ES-I3 (cell line): ENCODE results near the gene TP73.

Experiments used
- H3K36me3 ChIP-seq: 2 replicates; pipeline ENCODE4 v1.6.1; 2013; ENCODE audit warnings: mild to moderate bottlenecking, low read length, control low read depth, moderate library complexity; ENCODE audit not compliant: insufficient read depth
- H3K4me1 ChIP-seq: 2 replicates; pipeline ENCODE4 v1.6.1; 2013; ENCODE audit warnings: mild to moderate bottlenecking, control low read depth, low read length; ENCODE audit not compliant: insufficient read depth
- H3K9ac ChIP-seq: 2 replicates; pipeline ENCODE4 v1.6.1; 2013; ENCODE audit warnings: low read depth, mild to moderate bottlenecking, low read length, moderate library complexity
- H3K9me3 ChIP-seq: 2 replicates; pipeline ENCODE4 v1.6.1; 2013; ENCODE audit warnings: mild to moderate bottlenecking, low read length, moderate library complexity; ENCODE audit not compliant: control insufficient read depth, insufficient read depth

TP73 gene

GRCh38 chr1:3661631-3662030 is 9.3 kb downstream of the TP73 start:
- Histone ChIP-seq H3K9me3 (no peaks in the 10 kb centered on the region), H3K4me1 (no peaks in the 10 kb centered on the region; the same call in 1 of the 2 replicates), H3K36me3 (no peaks in the 10 kb centered on the region), H3K9ac (no peak overlapping the region)

GRCh38 chr1:3662080-3662671 is 9.9 kb downstream of the TP73 start:
- Histone ChIP-seq H3K36me3 (no peaks in the 10 kb centered on the region), H3K9ac (no peak overlapping the region), H3K4me1 (no peaks in the 10 kb centered on the region; the same call in 1 of the 2 replicates), H3K9me3 (no peaks in the 10 kb centered on the region)

- no peaks in the 10 kb centered on the region for H3K9me3 ChIP-seq
- no peaks in the 10 kb centered on the region for H3K36me3 ChIP-seq
- H3K9ac ChIP-seq = no peak overlapping the region
- H3K4me1 ChIP-seq = no peaks in the 10 kb centered on the region; the same call in 1 of the 2 replicates
Observed at GRCh38 chr1:3663999-3664699, 11.8 kb downstream of the TP73 start.

GRCh38 chr1:3664700-3665375 is 12.5 kb downstream of the TP73 start:
- H3K9ac ChIP-seq = no peak overlapping the region
- no peaks in the 10 kb centered on the region for H3K9me3 ChIP-seq
- H3K4me1 ChIP-seq = no peaks in the 10 kb centered on the region; the same call in 1 of the 2 replicates
- no peaks in the 10 kb centered on the region for H3K36me3 ChIP-seq

- peaks cover 9% of the 10 kb centered on the region; the same call in 1 of the 2 replicates for H3K4me1 ChIP-seq
- H3K36me3 ChIP-seq = no peaks in the 10 kb centered on the region
- no peak overlapping the region for H3K9ac ChIP-seq
- H3K9me3 ChIP-seq = no peaks in the 10 kb centered on the region
Observed at GRCh38 chr1:3668148-3668547, 15.8 kb downstream of the TP73 start.

GRCh38 chr1:3668585-3669300 is 16.4 kb downstream of the TP73 start:
- H3K4me1 ChIP-seq = peaks cover 9% of the 10 kb centered on the region; the same call in 1 of the 2 replicates
- H3K9ac ChIP-seq = no peak overlapping the region
- no peaks in the 10 kb centered on the region for H3K36me3 ChIP-seq
- no peaks in the 10 kb centered on the region for H3K9me3 ChIP-seq

- Histone ChIP-seq H3K9me3 (no peaks in the 10 kb centered on the region), H3K9ac (no peak overlapping the region), H3K36me3 (no peaks in the 10 kb centered on the region), H3K4me1 (peaks cover 16% of the 10 kb centered on the region; the same call in 1 of the 2 replicates)
Observed at GRCh38 chr1:3669421-3669821, 17.1 kb downstream of the TP73 start.

GRCh38 chr1:3669971-3670431 is 17.7 kb downstream of the TP73 start:
- H3K4me1 ChIP-seq = peaks cover 19% of the 10 kb centered on the region; the same call in 1 of the 2 replicates
- H3K36me3 ChIP-seq = no peaks in the 10 kb centered on the region
- no peak overlapping the region for H3K9ac ChIP-seq
- no peaks in the 10 kb centered on the region for H3K9me3 ChIP-seq

GRCh38 chr1:3670823-3671265 is 18.5 kb downstream of the TP73 start:
- Histone ChIP-seq H3K9ac (no peak overlapping the region), H3K9me3 (no peaks in the 10 kb centered on the region), H3K36me3 (no peaks in the 10 kb centered on the region), H3K4me1 (peaks cover 19% of the 10 kb centered on the region; the same call in 1 of the 2 replicates)

- no peaks in the 10 kb centered on the region for H3K36me3 ChIP-seq
- no peak overlapping the region for H3K9ac ChIP-seq
- H3K9me3 ChIP-seq = no peaks in the 10 kb centered on the region
- peaks cover 19% of the 10 kb centered on the region; the same call in 1 of the 2 replicates for H3K4me1 ChIP-seq
Observed at GRCh38 chr1:3671371-3672180, 19.3 kb downstream of the TP73 start.

- Histone ChIP-seq H3K4me1 (peaks cover 19% of the 10 kb centered on the region; the same call in 1 of the 2 replicates), H3K36me3 (no peaks in the 10 kb centered on the region), H3K9ac (no peak overlapping the region), H3K9me3 (no peaks in the 10 kb centered on the region)
Observed at GRCh38 chr1:3672231-3672970, 20.1 kb downstream of the TP73 start.

- Histone ChIP-seq H3K9me3 (no peaks in the 10 kb centered on the region), H3K4me1 (peaks cover 19% of the 10 kb centered on the region; the same call in 1 of the 2 replicates), H3K36me3 (no peaks in the 10 kb centered on the region), H3K9ac (no peak overlapping the region)
Observed at GRCh38 chr1:3672971-3673361, 20.6 kb downstream of the TP73 start.
